Endothelial cell of umbilical vein (primary cell): Measurements from ENCODE around the gene AOC1. TPM values are rescaled to one million over a fixed set of nuclear protein-coding genes. Genes with fewer than 3 reads are reported as not detected.
A peak's percentile ranks its signal among the peaks of the same experiment; 100 is the strongest.

ENCODE experiments used
- BruUV-seq: library from RNA; stranded (reverse); fragments of 400-500 nt; replicated peaks from 2 replicates; lab custom pipeline; 2021; lab: Mats Ljungman, UMichigan
- CTCF ChIA-PET: fragments of 300-600, 350-600 bp; sonication (Branson Sonifier 250); formaldehyde crosslinking; loops from one replicate; lab custom pipeline; 2021; ENCODE audit warnings: antibody characterized with exemption, inconsistent platforms; lab: Charles Lee
- POLR2A ChIA-PET: fragments of 300-600, 350-600 bp; sonication (Branson Sonifier 250); formaldehyde crosslinking; loops from one replicate; lab custom pipeline; 2021; ENCODE audit warnings: antibody characterized with exemption, inconsistent platforms; lab: Charles Lee
- DNase-seq: peaks from one replicate; pipeline ENCODE4 v3.0.0-alpha.2; 2011; ENCODE audit warnings: low read depth, low spot score
- FAIRE-seq: peaks from 2 replicates; lab custom pipeline; 2011; peaks lifted over from hg19 to GRCh38; lab: Jason Lieb, UNC
- H2AFZ ChIP-seq: 2 replicates; pipeline ENCODE4 v1.6.0; 2012; ENCODE audit warnings: low read depth, low read length, control low read depth, inconsistent platforms
- H3K27ac ChIP-seq: 2 replicates; pipeline ENCODE4 v1.5.1; 2011; ENCODE audit warnings: low read depth, mild to moderate bottlenecking, control low read depth, low read length, moderate library complexity; ENCODE audit not compliant: insufficient read depth
- H3K27me3 ChIP-seq, 2 experiments: 2 replicates each; pipeline versions ENCODE4 v1.6.0 to v1.6.1; 2011; ENCODE audit warnings: low read length in 2 of 2, mixed read lengths in 1 of 2; ENCODE audit not compliant: control insufficient read depth in 2 of 2, insufficient read depth in 2 of 2
- H3K36me3 ChIP-seq, 2 experiments: 2 replicates in 1 of 2; 3 replicates in 1 of 2; pipeline ENCODE4 v1.5.1; 2011; ENCODE audit warnings: low read length in 2 of 2, mild to moderate bottlenecking in 1 of 2, moderate library complexity in 1 of 2; ENCODE audit not compliant: control insufficient read depth in 2 of 2, insufficient read depth in 2 of 2; ENCODE audit errors: extremely low read depth in 1 of 2
- H3K4me1 ChIP-seq: 3 replicates; pipeline ENCODE4 v1.5.1; 2011; ENCODE audit warnings: mild to moderate bottlenecking, low read length; ENCODE audit not compliant: control insufficient read depth, insufficient read depth; ENCODE audit errors: extremely low read depth
- H3K4me2 ChIP-seq: 2 replicates; pipeline ENCODE4 v1.6.1; 2011; ENCODE audit warnings: low read length, control low read depth, mixed read lengths; ENCODE audit not compliant: insufficient read depth
- H3K4me3 ChIP-seq, 3 experiments: fragments of 200-600 bp in 1 of 3; sonication (generic), shearing (Covaris generic) in 1 of 3; replicated peaks in 1 of 3; 2 replicates each; pipeline ENCODE4 v1.5.1; 2011 to 2016; ENCODE audit warnings: control low read depth in 3 of 3, low read length in 3 of 3, mild to moderate bottlenecking in 2 of 3, inconsistent platforms in 1 of 3, low read depth in 1 of 3, moderate library complexity in 1 of 3; ENCODE audit not compliant: insufficient read depth in 1 of 3
- H3K79me2 ChIP-seq: 2 replicates; pipeline ENCODE4 v1.6.0; 2012; ENCODE audit warnings: low read length, inconsistent platforms; ENCODE audit not compliant: control insufficient read depth, insufficient read depth
- H3K9ac ChIP-seq: replicated peaks from 2 replicates; pipeline ENCODE3; 2011; ENCODE audit warnings: low read length, control low read depth; ENCODE audit not compliant: insufficient read depth; ENCODE audit errors: extremely low read depth
- H3K9me1 ChIP-seq: replicated peaks from 3 replicates; pipeline ENCODE4 v1.6.0; 2011; ENCODE audit warnings: mild to moderate bottlenecking, low read length; ENCODE audit not compliant: control insufficient read depth, insufficient read depth; ENCODE audit errors: extremely low read depth
- H3K9me3 ChIP-seq: replicated peaks from 2 replicates; pipeline ENCODE4 v1.5.1; 2012; ENCODE audit warnings: low read length, inconsistent platforms; ENCODE audit not compliant: control insufficient read depth, insufficient read depth
- H4K20me1 ChIP-seq: replicated peaks from 2 replicates; pipeline ENCODE3; 2011; ENCODE audit warnings: mild to moderate bottlenecking, low read length; ENCODE audit not compliant: control insufficient read depth, insufficient read depth; ENCODE audit errors: extremely low read depth
- CTCF ChIP-seq, 2 donors: IDR thresholded peaks; 1 replicate in 1 of 2; 2 replicates in 1 of 2; pipeline ENCODE4 v1.5.1; 2011; ENCODE audit warnings: low read length in 2 of 2, mild to moderate bottlenecking in 2 of 2, moderate library complexity in 2 of 2, control low read depth in 1 of 2, inconsistent platforms in 1 of 2, low read depth in 1 of 2; ENCODE audit not compliant: insufficient read depth in 1 of 2; ENCODE audit errors: extremely low read depth in 1 of 2
- EZH2 ChIP-seq: IDR thresholded peaks from 2 replicates; pipeline ENCODE4 v1.6.1; 2012; ENCODE audit warnings: borderline replicate concordance, low read depth, mild to moderate bottlenecking, moderate library complexity, low read length, inconsistent platforms; ENCODE audit not compliant: severe bottlenecking
- FOS ChIP-seq: IDR thresholded peaks from 2 replicates; pipeline ENCODE4 v1.6.1; 2011; ENCODE audit warnings: mild to moderate bottlenecking, low read length, moderate library complexity, borderline replicate concordance; ENCODE audit not compliant: insufficient read depth
- GATA2 ChIP-seq: IDR thresholded peaks from 2 replicates; pipeline ENCODE4 v1.7.0; 2011; ENCODE audit warnings: low read depth, mild to moderate bottlenecking, moderate library complexity, mixed read lengths, low read length; ENCODE audit not compliant: insufficient read length, insufficient read depth
- JUN ChIP-seq: IDR thresholded peaks from 2 replicates; pipeline ENCODE4 v1.6.1; 2011; ENCODE audit warnings: borderline replicate concordance, low read depth; ENCODE audit not compliant: insufficient read length, insufficient read depth
- MAX ChIP-seq: IDR thresholded peaks from 2 replicates; pipeline ENCODE4 v1.6.1; 2011; ENCODE audit not compliant: insufficient read depth, insufficient read length
- MYC ChIP-seq: IDR thresholded peaks from one replicate; pipeline ENCODE4 v1.6.1; 2011; ENCODE audit warnings: mild to moderate bottlenecking, low read depth, low read length
- POLR2A ChIP-seq: IDR thresholded peaks from 2 replicates; pipeline ENCODE4 v1.6.1; 2012; ENCODE audit warnings: low read depth, mild to moderate bottlenecking, control low read depth, low read length
- POLR2AphosphoS5 ChIP-seq: IDR thresholded peaks from 2 replicates; pipeline ENCODE4 v1.6.1; 2012; ENCODE audit warnings: low read depth, mild to moderate bottlenecking, control low read depth, low read length, moderate library complexity; ENCODE audit not compliant: insufficient read depth
- dilution Hi-C: fragments of 300-500 bp; cut with MboI; formaldehyde crosslinking; loops from one replicate; pipeline ENCODE4 v1.15.0; 2019; ENCODE audit warnings: low sequenced_read_pairs; ENCODE audit not compliant: extremely low pct_ligation_motif_present
- intact Hi-C: fragments of 100-400 bp; cut with micrococcal nuclease; formaldehyde crosslinking; loops from one replicate; pipeline ENCODE4 v1.10.0; 2022
- polyA plus RNA-seq, 4 experiments: library from polyadenylated mRNA; depleted of rRNA in 3 of 4; stranded (reverse) in 3 of 4; unstranded in 1 of 4; fragments of >200 nt; gene quantifications; 2 replicates each; pipeline versions ENCODE4 v1.2.1 to v1.2.3, GENCODE V29; 2011 to 2012; ENCODE audit warnings: missing spikeins in 1 of 4
- total RNA-seq: library from RNA; stranded (reverse); gene quantifications from 2 replicates; pipeline ENCODE4 v1.2.3, GENCODE V29; 2021

AOC1 gene
- total and polyA plus RNA-seq, 2 donors (not counting 3 experiments of a cell fraction or from before 2014, with no cell fraction given), result not detected

- peaks cover 10% of the 10 kb centered on the region for H3K4me1 ChIP-seq
- TF ChIP-seq MYC (no peak), POLR2AphosphoS5 (no peak), POLR2A (no peak), JUN (peak; percentile 71), FOS (peak; percentile 32), MAX (no peak), CTCF (IDR thresholded peaks at IDR 0.05; ENCODE audit: extremely low read depth in 1 of 2, insufficient read depth in 1 of 2, low read depth in 1 of 2, low read length in 2 of 2) (no peak), EZH2 (no peak), GATA2 (no peak)
- H3K9me3 ChIP-seq, result no peaks in the 10 kb centered on the region
- POLR2A ChIA-PET, result no interaction called here
- no peak overlapping the region for H2AFZ ChIP-seq
- DNase-seq (peak; percentile 50), FAIRE-seq (peak; percentile 55)
- intact Hi-C loops (loop anchor here (2.0 to 5.0 kb wide), 3 partner anchors 19 to 247 kb away; partner anchors contain the start of gene GIMAP6), dilution Hi-C loops (no loop called here)
- CTCF ChIA-PET, result interaction anchor here (0.6 to 3.9 kb wide), 16 partner anchors 8 to 526 kb away, joined by 3 to 29 read pairs (median 4); partner anchors contain the start of gene GIMAP1
- H4K20me1 ChIP-seq, result no peaks in the 10 kb centered on the region
- H3K79me2 ChIP-seq, result no peaks in the 10 kb centered on the region
- no peaks in the 10 kb centered on the region for H3K9me1 ChIP-seq
- no TSS peak for BruUV-seq
- no peak overlapping the region for H3K27ac ChIP-seq
- H3K27me3 ChIP-seq, result peaks cover 16 to 36% of the 10 kb centered on the region in 2 experiments
- H3K4me2 ChIP-seq, result no peak overlapping the region
- no peaks in the 10 kb centered on the region for H3K36me3 ChIP-seq
- H3K4me3 ChIP-seq, result no peak overlapping the region
- no peak overlapping the region for H3K9ac ChIP-seq
Measured at GRCh38 chr7:150879345-150879744, 27.0 kb downstream of the AOC1 start.
